GM21390 (cell line): ENCODE results near the gene LPCAT1.
"Not testable (repeated sequence)": the region's sequence is repeated elsewhere in the genome, so short reads cannot be mapped to it uniquely, and the experiment has no call there.

Source experiments
- ATAC-seq: cut with Tn5 transposase; IDR thresholded peaks from one replicate; pipeline ENCODE4 v1.9.1; 2021; ENCODE audit not compliant: unreplicated experiment

LPCAT1 gene

GRCh38 chr5:1541702-1542400, 18.1 kb upstream of the LPCAT1 start:
- no peak for ATAC-seq

- no peak for ATAC-seq
Observed at GRCh38 chr5:1540831-1541701, 17.3 kb upstream of the LPCAT1 start.

GRCh38 chr5:1540166-1540565, 16.4 kb upstream of the LPCAT1 start:
- no peak for ATAC-seq

- not testable (repeated sequence) for ATAC-seq
Observed at GRCh38 chr5:1539393-1540161, 15.8 kb upstream of the LPCAT1 start.

GRCh38 chr5:1538741-1539392, 15.1 kb upstream of the LPCAT1 start:
- no peak for ATAC-seq

- no peak for ATAC-seq
Observed at GRCh38 chr5:1538276-1538675, 14.5 kb upstream of the LPCAT1 start.

DNA sequence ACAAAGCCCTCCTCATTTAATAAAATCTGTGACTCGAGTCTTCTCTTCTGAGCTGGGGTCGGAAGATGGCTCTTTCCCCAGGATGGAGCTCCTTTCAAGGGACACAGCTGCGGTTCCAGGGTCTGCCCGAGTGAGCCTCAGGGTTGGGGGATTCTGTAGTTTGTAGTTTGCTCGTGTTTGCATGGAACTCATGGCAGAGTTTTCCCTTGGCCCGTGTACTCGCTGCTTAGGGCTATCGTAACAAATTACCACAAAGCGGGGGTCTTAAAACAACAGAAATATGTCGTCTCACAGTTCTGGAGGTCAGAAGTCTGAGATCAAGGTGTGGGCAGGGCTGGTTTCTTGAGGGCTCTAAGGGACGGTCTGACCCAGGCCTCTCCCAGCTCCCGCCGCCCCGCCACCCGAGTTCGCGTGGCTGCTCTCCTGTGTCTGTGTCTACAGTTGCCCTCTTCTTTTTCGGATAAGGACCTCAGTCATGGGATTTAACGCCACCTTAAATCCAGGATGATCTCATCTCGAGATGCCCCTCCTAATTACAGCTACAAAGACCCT, 13.9 kb upstream of the LPCAT1 start:
- ATAC-seq: no peak

DNA sequence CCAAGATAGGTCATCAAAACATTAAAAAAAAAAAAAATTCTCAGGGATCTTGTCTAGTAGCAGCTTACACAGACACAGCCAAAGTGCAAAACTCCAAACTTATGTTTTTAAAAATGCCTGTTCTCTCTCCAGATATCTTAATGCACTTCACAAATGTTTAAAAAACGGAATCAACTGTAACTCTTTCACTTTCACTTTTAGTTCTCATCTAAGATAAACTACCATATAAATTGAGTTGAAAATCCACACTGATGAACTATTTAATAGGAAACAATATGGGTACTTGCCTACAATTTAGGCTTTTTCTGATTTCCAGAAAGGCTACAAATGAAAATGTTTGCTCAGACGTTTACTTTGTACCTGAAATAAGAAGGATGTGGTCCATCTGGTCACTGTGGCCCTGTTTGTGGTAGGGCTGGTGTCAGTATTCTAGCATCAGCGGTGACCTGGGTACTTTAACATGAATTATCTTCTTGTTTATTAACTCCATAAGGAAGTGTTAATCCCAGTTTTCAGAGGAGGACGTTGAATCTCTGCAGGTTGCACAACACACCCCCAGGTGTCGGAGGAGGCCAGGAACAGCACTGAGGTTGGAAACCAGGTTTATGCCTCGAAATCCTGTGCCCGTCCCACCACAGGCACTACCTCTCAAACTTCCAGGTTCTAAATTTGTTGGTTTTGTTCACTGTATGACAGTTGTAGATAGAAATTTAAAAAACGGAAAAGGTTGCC, 13.3 kb upstream of the LPCAT1 start:
- ATAC-seq: no peak

DNA sequence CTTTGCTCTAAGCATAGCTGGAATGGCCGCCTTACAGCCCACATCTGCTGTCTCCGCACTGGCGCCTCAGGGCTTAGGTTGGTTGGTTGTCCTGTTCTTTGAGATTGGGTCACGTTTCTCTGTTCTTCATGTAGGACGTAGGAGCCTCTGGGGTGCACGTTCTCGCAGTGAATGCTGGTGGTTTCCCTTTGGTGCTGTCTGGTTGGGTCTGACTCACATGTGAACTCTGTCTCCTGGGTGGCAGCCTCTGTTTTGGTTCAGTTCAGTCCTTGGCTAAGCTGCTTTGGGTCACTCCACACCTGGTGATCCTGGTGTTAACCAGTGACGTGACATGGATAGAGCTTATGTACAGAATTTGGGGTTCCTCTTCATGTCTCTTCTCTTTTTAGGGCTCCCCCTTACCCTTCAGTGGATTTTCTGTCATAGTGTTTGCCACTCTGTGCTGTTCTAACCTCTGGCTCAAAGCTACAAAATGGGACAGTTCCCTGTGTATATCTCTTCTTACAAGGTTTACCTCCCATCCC, 12.6 kb upstream of the LPCAT1 start:
- peak; percentile 91 for ATAC-seq

DNA sequence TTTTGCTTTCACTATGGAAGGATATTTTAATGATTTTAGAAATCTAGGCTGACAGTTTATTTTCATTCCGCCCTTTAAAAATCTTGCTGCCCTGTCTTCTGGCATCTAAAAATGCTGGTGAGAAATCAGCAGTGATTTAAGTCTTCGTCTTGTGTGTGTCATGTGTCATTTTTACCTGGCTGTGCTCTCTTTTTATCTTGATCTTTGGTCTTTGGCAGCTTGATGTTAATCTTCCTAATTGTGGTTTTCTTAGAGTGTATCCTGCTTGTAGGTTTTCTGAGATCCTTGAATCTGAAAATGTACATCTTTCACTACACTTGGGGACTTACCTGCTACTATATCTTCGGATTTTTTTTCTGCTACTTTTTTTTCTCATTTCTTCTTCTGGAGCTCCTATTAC, 11.9 kb upstream of the LPCAT1 start:
- ATAC-seq: no peak

DNA sequence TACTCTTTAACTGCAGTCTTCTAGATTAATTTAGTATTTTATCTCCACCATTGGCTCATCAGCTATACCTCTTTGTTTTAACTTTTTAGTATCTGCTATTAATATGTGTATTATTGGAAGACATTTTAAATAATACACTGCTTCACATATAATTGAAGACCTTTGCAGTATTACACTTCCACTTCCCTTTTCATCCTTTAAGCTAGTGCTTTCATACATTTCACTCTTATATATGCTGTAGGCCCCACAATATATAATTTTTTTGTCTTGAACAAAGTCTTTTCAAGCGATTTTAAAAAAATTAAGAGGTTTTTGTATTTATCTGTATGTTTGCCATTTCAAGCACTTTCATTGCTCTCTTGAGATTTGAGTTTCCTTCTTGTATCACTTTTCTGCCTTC, 8.6 kb upstream of the LPCAT1 start:
- no peak for ATAC-seq

- ATAC-seq: no peak
Observed at GRCh38 chr5:1529498-1529897, 5.7 kb upstream of the LPCAT1 start.

DNA sequence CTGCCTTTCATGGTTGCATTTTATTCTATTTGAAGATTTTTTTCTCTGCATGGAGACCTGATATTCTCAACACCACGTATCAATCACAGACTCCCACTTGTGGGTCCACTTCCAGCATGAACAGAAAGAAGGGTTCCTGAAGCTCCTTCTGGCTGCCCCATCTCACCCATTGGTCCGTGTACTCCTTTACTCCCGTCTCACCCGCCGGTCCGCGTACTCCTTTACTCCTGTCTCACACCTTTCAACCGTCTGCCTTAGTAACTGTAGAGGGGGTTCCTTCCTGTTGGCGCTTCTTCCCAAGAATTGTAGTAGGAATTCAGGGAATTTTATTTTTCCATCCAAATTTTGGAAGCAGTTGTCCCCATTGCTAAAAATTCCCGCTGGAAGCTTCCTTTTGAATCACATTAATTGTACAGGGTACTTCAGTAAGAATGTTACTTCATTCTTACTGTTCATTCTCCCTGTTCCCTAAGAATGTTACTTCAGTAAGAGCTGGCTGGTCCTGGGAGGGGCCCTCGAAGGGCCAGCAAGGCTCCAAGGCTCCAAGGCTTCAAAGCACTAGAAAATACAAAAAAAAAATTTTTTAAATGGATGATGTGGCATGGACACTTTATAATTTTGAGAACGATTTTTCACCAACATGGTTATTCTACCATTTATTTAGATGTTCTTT, 3.9 kb upstream of the LPCAT1 start:
- no peak for ATAC-seq

DNA sequence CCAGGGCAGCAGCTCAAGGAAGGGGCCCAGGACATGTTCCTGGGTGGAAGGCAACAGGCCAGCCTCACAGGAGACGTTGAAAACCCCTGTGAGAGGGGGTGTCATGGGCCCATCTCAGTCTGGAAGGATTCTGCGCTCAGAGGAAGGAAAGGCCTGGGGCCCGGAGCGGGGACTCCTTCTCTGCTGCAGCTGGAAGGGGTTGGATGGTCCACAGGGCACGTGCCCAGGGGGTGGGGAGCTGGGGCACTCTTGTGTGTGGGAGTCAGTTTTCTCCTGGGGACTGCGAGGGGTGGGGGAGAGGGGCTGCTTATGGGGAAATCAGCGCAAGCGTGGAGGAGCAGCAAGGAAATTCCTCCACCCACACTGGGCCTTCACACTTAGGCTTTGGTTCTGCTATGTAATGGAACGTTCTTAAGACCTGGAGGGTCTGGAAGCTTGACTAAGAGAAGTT, 2.9 kb upstream of the LPCAT1 start:
- no peak for ATAC-seq

DNA sequence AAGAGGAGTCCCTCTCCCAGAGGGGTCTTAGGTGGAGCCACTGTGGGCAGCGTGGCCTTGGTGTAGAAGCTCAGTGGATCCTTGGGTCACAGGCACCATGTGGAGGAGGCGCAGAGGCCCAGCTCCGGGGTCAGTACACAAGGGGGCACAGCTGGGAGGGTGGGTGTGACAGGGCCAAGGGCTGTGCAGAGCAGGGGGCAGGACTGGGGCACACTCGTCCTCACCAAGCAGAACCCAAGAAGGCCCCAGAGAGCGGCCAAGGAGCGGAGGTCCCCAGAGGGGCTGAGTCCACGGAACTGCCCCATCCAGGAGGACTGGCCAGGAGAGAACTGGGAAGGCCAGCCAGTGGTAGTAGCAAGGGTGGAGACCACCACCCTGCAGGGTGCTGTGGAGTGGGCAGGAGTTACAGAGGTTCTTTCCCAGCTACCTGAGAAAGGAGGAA, 2.5 kb upstream of the LPCAT1 start:
- no peak for ATAC-seq

DNA sequence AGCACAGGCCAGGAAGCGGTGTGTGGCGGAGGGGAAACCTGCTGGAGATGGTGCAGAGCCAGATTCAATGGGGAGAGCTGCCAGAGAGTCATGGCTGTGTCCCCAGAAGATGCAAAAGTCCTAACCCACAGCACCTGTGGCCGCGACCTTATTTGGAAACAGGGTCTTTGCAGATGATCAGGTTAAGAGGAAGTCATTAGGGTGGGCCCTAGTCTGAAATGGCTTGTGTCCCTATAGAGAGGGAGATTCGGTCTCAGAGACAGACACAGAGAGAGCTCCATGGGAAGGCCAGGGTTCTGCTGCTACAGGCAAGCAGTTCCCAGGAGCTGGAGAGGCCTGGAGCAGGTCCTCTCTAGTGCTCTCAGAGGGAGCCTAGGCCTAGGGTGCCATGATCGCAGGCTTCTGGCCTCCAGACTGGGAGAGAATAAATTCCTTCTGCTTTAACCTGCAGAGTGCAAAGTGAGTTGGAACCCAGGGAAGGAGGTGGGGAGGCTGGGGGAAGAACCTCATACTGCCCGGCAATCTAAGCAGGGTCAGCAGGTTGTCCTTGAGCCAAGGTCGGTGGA, 1.9 kb upstream of the LPCAT1 start:
- ATAC-seq: no peak

GRCh38 chr5:1524799-1525623, 1.3 kb upstream of the LPCAT1 start:
- no peak for ATAC-seq

DNA sequence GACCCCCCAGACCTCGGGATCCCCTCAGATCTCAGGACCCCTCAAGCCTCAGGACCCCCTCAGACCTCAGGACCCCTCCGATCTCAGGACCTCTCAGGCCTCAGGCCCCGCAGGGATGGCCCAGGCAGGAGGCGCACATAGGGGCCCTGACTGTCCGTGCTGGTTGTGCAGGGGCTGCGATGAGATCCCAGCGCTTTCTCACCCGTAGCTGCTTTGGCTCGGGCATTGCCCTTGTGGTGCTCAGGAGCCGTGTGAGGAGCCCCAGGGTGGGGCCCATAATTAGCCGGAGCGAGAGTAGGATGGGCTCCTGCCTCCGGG, 680 bp upstream of the LPCAT1 start:
- no peak for ATAC-seq
